Measurements from ENCODE around the gene KCNMB1. TPM values are rescaled to one million over a fixed set of nuclear protein-coding genes. Genes with fewer than 3 reads are reported as not detected.

The KCNMB1 gene
- polyA plus RNA-seq, 1 donor from 2014 or later, result not detected

- no peak overlapping the region for H3K9ac ChIP-seq (ENCODE audit: low read length)
- no peak overlapping the region for H3K4me2 ChIP-seq (ENCODE audit: low read length)
- no peaks in the 10 kb centered on the region for H3K36me3 ChIP-seq (ENCODE audit: insufficient read depth, low read length)
- H2AFZ ChIP-seq (ENCODE audit: low read depth, low read length), result no peak overlapping the region
- H3K9me2 ChIP-seq (ENCODE audit: insufficient read depth, low read length), result no peaks in the 10 kb centered on the region
- H3K4me3 ChIP-seq (ENCODE audit: low read length), result no peak overlapping the region
- H3K9me3 ChIP-seq (ENCODE audit: low read length), result no peaks in the 10 kb centered on the region
- H3K27me3 ChIP-seq (ENCODE audit: insufficient read depth, low read depth, low read length), result no peaks in the 10 kb centered on the region
- no peak for TF ChIP-seq REST (IDR thresholded peaks at IDR 0.05; ENCODE audit: borderline replicate concordance)
- no peak overlapping the region for H3K27ac ChIP-seq (ENCODE audit: low read length)
- no peaks in the 10 kb centered on the region for H3F3A ChIP-seq (ENCODE audit: insufficient read depth, low read length, poor library complexity, severe bottlenecking)
- H4K20me1 ChIP-seq (ENCODE audit: insufficient read depth), result no peaks in the 10 kb centered on the region
- no peaks in the 10 kb centered on the region for H3K79me2 ChIP-seq (replicated peaks; ENCODE audit: insufficient read depth, low read length)
Measured at GRCh38 chr5:170341545-170341944, 47.6 kb downstream of the KCNMB1 start.

- Histone ChIP-seq H3K79me2 (replicated peaks; ENCODE audit: insufficient read depth, low read length) (no peaks in the 10 kb centered on the region), H3F3A (ENCODE audit: insufficient read depth, low read length, poor library complexity, severe bottlenecking) (no peaks in the 10 kb centered on the region), H3K9me3 (ENCODE audit: low read length) (no peaks in the 10 kb centered on the region), H3K9me2 (ENCODE audit: insufficient read depth, low read length) (no peaks in the 10 kb centered on the region), H3K27ac (ENCODE audit: low read length) (no peak overlapping the region), H3K4me3 (ENCODE audit: low read length) (no peak overlapping the region), H2AFZ (ENCODE audit: low read depth, low read length) (no peak overlapping the region), H3K27me3 (ENCODE audit: insufficient read depth, low read depth, low read length) (no peaks in the 10 kb centered on the region), H3K4me2 (ENCODE audit: low read length) (no peak overlapping the region), H3K36me3 (ENCODE audit: insufficient read depth, low read length) (no peaks in the 10 kb centered on the region), H3K9ac (ENCODE audit: low read length) (no peak overlapping the region), H4K20me1 (ENCODE audit: insufficient read depth) (no peaks in the 10 kb centered on the region)
- TF ChIP-seq CTCF (IDR thresholded peaks at IDR 0.05; ENCODE audit: poor library complexity, severe bottlenecking) (no peak), TAF1 (IDR thresholded peaks at IDR 0.05; ENCODE audit: low read depth) (no peak), RAD21 (conservative IDR thresholded peaks at IDR 0.05) (no peak), EZH2 (IDR thresholded peaks at IDR 0.05; ENCODE audit: borderline replicate concordance, insufficient read depth, low read length, poor library complexity, severe bottlenecking) (no peak), REST (IDR thresholded peaks at IDR 0.05; ENCODE audit: borderline replicate concordance) (no peak)
Measured at GRCh38 chr5:170339780-170340167, 49.4 kb downstream of the KCNMB1 start.
